ENCODE data around the gene D2HGDH.
"Not testable (repeated sequence)": the region's sequence is repeated elsewhere in the genome, so short reads cannot be mapped to it uniquely, and the experiment has no call there.

Gene D2HGDH

DNA sequence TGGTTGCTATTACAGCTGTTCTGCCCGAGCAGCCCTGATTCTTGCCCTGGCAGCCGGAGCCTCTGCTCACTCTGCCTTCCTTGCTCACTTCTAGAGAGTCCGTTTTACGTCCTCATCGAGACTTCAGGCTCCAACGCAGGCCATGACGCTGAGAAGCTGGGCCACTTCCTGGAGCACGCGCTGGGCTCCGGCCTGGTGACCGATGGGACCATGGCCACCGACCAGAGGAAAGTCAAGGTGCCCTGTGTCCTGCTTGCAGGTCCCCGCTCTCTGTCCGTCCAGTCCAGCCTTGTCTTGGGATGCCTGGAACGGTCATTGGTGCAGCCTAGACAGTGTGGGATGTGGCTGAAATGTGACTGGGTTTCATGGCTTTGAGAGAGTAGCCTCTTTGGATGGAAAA is 16.7 kb downstream of the D2HGDH start:
- no peak for DNase-seq

DNA sequence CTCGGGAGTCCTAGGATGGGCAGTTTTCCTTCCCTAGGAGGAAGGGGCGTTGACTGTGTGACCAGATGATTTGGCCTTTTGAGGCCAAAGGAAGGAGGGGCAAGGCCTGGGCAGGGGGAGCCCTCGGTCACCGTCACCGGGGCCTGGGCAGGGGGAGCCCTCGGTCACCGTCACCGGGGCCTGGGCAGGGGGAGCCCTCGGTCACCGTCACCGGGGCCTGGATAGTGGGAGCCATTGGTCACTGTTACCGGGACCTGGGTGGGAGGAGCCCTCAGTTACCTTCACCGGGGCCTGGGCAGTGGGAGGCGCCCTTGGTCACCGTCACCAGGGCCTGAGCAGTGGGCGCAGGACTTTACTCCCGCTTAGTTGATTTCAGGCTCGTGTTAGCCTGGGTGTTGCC is 17.3 kb downstream of the D2HGDH start:
- DNase-seq: no peak

DNA sequence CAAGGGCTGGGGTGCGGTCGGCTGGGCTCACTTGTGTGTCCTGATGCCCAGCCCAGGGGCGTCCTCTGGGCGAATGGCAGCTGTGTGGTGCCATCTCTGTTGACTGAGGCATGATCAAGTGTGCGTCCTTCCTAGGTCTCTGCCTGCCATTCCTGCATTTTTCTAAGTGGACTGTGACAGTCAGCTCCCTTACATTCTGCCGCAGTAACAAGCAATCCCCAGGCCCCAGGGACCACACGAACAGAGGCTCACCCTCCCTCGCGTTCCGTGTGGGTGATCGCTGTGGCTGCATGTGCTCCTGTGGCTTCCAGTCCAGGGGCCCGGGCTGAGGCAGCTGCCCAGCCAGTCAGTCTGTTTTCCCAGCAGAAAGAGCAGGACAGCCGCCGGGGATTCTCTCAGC is 17.8 kb downstream of the D2HGDH start:
- DNase-seq: no peak

DNA sequence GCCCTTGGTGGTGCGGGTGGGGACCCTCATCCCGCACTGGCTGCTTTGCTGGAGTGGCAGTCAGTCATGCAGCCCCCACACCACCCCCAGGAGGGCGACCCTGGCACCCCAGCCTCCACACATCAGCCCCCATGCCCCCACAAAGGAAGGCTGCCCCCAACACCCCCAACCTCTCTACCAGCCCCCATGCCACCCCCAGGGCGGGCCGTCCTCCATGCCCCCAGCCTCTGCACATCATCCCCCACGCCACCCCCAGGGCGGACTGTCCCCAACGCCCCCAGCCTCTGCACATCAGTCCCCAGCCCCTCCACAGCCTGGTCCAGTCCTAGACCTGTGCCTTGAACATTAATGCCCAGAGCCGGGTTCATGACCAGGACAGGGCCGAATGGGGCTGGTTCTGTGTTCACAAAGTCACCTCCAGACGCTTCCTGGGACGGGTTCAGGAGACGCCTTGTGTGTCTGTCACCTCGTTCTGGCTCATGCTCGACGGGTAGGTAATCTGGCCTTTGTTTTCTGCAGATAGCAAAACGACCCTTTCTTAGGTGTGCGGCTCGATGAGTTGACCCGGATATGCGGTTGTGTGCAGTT is 18.4 kb downstream of the D2HGDH start:
- DNase-seq: no peak

DNA sequence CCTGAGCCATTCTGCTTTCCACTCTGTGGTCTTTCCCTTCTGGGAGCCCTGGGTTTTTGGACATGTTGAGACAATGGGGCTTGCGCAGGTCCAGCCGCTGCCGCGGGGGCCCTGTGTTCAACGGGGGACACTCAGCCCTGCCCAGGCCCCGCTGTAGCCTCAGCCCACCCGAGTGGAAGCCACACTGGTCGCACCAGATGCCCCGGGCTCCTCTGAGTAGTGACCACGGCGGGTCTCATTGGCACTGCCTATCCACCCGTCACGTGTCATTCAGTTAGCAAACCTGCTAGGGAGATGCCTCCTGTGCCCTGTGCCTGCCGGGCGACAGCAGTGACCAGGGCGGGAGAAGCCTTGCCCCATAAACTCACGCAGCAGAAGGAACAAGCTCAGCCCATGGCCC is 19.1 kb downstream of the D2HGDH start:
- DNase-seq: no peak

DNA sequence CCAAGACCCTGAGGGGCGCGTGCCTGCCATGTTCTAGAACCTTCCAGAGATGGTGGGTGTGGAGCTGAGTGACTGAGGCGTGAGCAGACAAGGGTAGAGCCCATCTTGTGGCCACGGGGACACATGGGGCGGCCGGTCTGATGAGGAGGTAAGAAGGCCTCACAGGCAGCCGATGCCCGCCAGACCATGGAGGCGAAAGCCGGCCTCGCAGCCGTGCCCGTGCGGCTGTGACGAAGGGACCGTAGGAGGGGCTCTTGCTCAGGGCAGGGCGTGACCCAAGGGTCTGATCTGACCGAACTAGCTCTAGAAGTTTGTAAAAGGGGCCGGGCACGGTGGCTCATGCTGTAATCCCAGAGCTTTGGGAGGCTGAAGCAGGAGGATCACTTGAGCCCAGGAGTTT is 19.6 kb downstream of the D2HGDH start:
- DNase-seq: no peak

DNA sequence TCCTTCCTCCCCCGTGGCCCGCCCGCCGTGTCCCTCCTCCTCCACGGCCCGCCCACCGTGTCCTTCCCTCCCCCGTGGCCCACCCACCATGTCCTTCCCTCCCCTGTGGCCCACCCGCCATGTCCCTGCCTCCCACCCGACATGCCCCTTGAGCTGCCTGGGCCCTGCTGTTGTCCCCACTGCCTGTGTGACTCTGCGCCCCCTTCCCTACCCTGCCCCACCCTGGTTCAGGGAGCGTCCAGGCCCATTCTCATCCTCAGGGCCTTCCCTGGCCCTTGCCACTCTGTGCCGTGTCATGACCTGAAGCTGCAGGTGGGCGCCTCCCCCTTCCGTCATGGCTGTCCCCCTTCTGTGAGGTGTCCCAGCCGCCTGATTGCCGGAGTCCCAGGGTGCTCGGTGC is 20.7 kb downstream of the D2HGDH start:
- DNase-seq: no peak

DNA sequence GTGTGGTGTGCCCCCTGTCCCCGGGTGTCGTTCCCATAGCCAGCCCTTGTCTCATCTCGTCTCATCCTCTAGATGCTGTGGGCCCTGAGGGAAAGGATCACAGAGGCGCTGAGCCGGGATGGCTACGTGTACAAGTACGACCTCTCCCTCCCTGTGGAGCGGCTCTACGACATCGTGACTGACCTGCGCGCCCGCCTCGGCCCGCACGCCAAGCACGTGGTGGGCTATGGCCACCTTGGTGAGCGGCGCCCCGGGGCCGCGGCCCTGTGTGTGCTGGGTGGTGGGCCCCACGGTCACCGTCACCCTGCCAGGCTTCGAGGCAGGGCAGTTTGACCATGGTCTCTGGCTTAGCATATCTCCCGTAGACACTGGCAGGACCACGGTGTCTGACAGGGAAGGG is 21.3 kb downstream of the D2HGDH start:
- DNase-seq: no peak

DNA sequence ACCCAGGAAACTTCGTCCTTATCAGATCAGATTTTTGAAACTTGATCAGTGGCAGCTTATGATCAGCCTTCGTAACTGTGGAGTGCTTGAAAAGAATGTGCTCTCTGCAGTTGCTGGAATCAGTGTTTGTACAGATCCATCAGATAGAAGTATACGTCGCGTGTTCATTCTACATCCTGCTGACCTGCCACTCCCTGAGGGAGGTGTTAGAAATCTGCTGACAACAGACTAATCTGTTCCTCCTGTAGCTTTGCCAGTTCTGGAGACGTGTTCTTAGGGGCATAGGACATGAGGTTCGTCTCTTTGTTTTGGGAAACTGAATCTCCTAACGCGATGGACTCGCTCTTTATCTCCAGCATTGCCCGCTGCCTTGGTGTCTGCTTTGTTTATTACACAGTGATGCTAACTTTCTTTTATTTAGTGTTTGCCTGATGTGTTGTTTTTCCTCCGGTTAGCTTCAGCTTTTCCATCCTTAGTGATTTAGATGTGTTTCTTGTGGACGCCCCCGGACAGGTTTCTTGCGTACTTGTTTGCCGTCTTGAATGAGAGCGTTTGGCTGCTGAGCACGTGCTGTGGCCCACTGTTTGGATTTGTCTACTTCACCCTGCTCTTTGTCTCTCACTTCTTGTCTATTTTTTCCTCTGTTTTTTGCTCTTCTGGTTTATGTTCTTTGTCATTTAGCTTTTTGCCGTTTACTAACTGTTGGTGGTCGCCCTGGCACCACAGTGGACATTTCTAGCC is 24.8 kb downstream of the D2HGDH start:
- no peak for DNase-seq

DNA sequence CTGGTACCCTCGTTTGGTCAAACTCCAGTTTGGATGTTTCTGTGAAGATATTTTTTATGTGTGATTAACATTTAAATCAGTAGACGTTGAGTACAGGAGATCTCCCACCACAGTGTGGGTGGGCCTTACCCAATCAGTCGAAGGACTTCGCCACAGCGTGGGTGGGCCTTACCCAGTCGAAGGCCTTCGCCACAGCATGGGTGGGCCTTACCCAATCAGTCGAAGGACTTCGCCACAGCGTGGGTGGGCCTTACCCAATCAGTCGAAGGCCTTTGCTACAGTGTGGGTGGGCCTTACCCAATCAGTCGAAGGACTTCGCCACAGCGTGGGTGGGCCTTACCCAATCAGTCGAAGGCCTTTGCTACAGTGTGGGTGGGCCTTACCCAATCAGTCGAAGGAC is 25.5 kb downstream of the D2HGDH start:
- DNase-seq: not testable (repeated sequence)

DNA sequence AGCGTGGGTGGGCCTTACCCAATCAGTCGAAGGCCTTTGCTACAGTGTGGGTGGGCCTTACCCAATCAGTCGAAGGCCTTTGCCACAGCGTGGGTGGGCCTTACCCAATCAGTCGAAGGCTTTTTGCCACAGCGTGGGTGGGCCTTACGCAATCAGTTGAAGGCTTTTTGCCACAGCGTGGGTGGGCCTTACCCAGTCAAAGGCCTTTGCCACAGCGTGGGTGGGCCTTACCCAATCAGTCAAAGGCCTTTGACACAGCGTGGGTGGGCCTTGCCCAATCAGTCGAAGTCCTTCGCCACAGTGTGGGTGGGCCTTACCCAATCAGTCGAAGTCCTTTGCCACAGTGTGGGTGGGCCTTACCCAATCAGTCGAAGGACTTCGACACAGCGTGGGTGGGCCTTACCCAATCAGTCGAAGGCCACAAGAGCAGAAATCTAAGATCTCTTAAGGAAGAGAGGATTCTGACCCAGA is 25.9 kb downstream of the D2HGDH start:
- DNase-seq: no peak

DNA sequence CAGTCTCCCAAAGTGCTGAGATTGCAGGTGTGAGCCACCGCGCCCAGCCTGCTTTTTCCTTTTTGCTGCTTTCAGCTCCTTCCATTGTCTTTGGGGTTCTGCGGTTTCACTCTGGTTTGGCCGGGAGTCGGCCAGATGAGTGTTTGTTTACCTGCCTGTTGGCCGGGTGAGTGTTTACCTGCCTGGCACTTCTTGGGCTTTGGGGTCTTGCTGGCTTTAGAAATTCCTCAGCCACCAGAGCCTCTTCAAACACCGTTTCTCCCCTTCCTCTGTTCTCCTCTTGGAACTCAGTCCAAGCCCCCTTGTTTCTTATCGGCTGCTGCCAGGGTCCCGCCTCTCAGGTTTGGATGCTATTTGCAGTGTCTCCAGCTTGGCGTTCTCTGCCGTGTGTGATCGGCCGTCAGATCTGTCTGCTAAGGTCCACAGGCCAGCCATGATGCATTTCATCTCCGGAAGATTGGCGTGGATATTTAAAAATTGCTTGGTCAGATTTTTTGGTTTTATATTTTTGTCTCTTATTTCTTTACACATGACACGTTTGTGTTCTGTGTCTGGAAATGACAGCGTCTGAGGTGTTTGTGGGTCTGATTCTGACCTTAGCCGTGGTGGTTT is 28.0 kb downstream of the D2HGDH start:
- no peak for DNase-seq

DNA sequence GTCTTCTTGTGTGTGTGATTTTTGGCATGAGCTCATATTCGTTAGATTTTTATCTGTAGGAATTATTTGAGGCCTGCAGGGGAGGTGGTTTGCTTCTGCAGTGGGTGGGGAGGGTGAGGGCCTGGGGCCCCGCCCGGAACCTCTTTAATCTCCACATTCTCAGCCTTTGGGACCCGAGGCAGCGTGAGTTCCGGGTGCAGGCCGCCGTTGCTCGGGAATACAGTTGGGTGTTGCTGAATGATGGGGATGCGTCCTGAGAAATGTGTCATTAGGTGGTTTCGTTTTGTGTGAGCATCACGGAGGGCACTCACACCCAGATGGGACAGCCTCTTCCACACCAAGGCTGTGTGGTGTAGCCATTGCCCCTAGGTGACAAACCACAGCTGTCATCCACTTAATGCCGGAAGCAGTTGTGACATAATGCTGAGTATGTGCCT is 28.5 kb downstream of the D2HGDH start:
- peak; percentile 17 for DNase-seq

DNA sequence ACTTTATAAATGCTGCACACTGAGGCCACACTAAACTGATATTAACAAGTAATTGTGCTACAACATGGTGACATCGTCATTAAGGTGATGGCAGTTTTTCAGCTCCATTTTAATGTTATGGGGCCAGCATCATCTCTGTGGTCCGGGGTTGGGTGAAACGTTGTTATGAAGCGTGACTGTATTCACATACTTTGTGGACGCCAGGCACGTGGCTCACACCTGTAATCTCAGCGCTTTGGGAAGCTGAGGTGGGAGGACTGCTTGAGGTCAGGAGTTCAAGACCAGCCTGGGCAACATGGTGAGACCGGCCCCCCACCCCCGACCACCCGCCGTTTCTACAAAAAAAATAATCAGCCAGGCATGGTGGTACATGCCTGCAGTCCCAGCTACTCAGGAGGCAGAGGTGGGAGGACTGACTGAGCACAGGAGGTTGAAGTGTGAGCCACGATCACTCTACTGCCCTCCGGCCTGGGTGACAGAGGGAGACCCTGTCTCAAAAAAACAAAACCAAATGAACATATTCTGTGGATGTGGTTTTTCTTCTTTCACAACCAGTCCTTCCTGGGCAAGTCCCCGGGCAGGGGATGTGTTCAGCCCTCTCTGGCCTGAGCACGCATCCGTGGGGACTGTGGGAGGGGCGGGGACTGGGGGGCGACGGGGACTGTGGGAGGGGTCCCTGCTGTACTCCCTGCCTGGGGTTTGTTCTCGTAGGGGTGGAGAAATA is 29.3 kb downstream of the D2HGDH start:
- DNase-seq: no peak

DNA sequence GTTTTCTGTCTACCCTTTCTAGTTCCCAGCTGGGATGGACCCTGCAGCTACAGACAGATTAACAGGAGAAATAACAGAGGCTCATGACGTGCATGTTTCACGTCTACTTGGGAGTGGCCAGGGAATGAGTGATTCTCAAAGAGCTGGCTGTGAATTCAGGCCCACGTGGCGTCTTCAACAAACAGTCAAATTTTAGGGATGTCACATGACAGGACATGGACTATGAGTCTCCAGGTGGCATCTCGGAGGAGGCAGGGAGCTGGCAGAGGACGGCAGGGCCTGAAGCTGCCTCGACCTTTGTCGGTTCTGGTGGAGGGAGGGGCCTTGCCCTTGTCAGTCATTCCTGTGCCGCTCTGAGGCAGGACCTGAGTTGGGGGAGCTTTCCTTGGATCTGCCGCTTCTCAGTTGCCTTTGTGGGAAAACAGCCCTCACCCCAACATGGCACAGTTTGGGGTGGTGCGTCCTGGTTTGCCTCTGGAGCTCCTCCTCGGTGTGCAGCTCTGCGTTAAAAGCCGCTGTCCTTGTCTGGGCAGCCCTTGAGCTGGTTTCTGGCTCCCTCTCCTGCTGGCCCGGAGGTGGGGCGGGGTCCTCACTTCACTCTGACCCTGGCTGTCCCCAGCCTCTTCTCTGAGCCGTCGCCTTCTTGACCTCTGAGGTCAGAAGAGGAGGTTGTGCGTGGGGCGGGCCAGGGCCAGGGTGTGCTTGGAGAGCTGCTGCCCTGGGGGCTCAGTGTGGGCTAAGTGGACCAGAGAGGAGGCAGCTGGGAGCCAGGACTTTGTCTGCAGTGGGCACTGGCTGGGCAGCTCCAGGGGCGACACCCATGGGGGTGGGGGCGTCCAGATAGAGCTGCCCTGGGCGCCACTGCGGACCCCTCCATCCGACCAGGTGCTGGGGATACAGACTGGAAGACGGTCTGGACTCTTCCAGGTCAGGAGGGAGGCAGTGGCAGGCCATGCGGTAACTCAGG is 30.1 kb downstream of the D2HGDH start:
- DNase-seq: no peak

DNA sequence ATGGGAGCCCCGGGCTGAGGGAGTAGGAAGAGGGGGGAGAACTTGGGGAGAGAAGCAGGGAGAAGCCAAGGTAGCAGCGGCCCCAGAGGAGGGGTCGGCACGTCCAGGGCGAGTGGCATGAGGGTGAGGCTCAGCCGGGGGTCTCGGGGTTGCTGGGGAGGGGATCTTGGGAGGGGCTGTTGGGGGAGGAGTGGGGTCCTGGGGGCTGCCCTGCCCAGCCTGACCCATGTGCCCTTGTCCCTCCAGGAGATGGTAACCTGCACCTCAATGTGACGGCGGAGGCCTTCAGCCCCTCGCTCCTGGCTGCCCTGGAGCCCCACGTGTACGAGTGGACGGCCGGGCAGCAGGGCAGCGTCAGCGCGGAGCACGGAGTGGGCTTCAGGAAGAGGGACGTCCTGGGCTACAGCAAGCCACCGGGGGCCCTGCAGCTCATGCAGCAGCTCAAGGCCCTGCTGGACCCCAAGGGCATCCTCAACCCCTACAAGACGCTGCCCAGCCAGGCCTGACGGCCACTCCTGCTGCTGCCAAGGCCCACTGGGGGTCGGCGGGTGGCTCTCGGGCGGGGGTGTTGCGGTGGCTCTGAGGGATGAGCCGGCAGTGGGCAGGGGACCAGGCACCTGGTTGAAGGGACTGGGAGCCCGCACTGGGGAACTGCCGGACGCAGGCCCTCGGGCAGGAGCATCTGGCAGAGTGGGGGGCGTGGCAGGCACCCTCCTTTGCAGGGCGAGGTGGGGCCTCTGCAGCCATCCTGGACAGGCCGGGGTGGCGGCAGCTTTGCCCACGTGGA is 33.2 kb downstream of the D2HGDH start:
- no peak for DNase-seq

DNA sequence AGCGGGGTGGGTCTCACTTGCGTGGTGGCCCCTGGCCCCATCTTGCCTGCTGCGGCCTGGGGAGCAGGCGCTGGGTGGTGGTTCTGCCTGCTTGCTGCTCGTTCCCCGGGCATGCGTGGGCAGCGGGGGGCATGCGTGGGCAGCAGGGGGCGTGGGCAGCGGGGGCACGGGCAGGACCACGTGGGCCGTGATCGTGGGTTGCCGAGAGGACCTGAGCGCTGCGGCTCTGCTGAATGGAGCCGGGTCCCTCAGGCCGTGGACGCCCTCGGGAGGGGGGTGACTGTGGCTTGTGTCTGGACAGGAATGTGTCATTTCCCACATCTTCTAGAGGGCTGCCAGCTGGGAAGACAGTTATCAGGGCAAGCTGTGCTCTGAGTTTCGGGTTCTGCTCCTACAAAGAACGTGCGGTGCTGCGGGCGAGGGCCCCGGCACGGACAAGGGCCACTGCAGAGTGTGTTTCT is 33.9 kb downstream of the D2HGDH start:
- no peak for DNase-seq

DNA sequence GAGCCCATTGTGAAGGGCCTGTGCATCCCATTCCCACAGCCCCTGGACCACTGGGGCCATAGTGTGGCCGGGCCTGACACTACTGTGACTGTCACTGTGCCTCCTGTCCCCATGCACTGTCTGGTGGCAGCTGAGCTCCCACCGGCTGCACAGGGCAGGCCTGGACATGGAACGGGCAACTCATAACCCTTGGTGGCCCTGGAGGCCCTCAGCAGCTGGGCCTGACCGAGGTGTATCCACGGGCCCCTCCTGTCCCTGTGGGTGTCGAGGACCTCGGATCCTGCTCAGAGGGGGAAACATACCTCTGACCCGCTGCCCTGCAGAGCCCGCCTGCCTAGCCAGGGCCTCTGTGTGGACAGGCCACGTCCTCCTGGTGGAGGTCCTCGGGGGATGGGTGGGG is 34.4 kb downstream of the D2HGDH start:
- no peak for DNase-seq

DNA sequence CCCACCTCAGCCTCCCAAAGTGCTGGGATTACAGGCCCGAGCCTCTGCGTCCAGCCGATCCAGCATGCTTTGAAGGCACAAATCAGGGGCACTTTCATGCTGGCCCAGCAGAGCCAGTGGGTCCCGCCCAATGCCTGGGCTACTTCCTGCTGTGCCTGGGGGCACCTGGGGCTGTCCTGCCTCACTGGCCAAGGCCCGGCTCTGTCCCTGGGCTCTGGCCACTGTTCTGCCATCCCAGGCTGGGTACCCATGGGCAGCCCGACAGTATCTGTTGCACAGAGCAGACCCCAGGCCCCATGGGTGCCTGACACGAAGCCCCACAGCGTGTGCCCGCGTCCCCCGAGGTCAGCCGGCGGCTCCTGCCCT is 35.4 kb downstream of the D2HGDH start:
- DNase-seq: no peak

DNA sequence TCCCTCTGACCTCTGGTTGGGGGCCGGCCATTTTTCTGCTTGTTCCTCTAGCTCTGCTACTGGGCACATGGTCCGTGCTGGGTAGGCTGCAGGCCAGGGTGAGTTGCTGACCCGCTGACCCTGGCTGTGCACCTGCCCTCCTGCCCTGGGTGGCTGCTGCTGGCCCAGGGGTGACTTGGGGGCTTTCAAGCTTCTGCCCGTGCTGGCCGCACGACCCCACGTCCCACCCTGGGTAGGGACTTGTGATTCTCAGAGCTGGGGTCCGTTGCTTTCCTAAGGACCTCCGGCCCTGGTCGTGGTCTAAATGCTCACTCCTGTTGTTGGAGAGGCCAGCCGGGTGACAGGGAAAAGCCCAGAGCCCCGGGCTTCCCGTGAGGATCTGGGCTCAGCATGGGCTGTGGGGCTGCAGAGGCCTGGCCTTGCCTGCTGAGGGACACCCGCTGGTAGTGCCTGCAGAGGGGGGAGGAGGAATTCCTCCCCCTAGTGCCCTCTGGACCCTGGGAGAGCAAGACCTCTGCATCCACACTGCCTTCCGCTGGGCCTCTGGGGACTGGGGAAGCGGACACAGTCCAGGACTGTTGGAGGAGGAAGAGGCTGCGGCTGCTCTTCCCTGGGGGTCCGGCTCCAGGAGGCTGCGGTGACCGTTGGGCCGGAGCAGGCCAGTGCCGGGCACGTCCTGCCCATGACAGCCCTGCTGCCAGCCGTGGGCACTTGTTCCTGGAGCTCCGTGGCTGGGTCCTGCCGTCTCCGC is 35.9 kb downstream of the D2HGDH start:
- DNase-seq: no peak

DNA sequence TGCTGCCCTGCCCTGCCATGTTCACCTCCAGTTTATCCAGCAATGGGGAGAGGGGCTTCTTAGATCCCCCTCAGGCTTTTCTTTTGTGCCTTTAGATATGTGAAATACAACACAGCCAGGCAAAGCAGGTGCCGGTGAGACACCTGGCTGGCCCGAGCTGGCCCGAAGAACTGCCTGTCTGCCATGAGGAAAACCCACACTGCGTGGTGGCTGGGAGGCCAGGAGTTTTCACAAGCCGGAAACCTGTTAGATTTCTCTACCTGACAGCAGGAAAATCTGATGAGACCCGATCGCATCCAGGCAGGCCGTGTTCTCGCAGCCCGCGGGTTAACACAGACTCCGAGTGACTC is 36.5 kb downstream of the D2HGDH start:
- DNase-seq: no peak
